B cell (primary cell): ENCODE data around the gene GMPR2. TPM values are rescaled to one million over a fixed set of nuclear protein-coding genes. Genes with fewer than 3 reads are reported as not detected.
A peak's percentile ranks its signal among the peaks of the same experiment; 100 is the strongest.

Source experiments
- ATAC-seq: fragments of 200-7000 bp; cut with Tn5 transposase; one replicate; pipeline ENCODE4 v1.10.0; 2021; ENCODE audit warnings: low read depth, mild to moderate bottlenecking, moderate number of reproducible peaks, moderate library complexity
- CTCF ChIA-PET: fragments of 350-600 bp; sonication (Branson Sonifier 250); formaldehyde crosslinking; loops from one replicate; lab custom pipeline; 2021; ENCODE audit warnings: antibody characterized with exemption, inconsistent platforms; lab: Charles Lee
- POLR2A ChIA-PET: fragments of 350-600 bp; sonication (Branson Sonifier 250); formaldehyde crosslinking; loops from one replicate; lab custom pipeline; 2021; ENCODE audit warnings: antibody characterized with exemption; lab: Charles Lee
- DNase-seq: peaks from one replicate; pipeline ENCODE4 v3.0.0; 2013
- H2AFZ ChIP-seq: 2 replicates; pipeline ENCODE4 v1.6.1; 2012; ENCODE audit warnings: mild to moderate bottlenecking, low read depth, low read length; ENCODE audit not compliant: insufficient read depth, poor library complexity, severe bottlenecking
- H3K27ac ChIP-seq, 2 donors: 1 replicate in 1 of 2; 2 replicates in 1 of 2; pipeline ENCODE4 v1.5.1; 2012 to 2013; ENCODE audit warnings: low read length in 2 of 2, mild to moderate bottlenecking in 2 of 2, moderate library complexity in 1 of 2
- H3K27me3 ChIP-seq, 4 experiments: fragments of 200-600 bp in 1 of 4; sonication (generic) in 1 of 4; replicated peaks in 1 of 4; 1 replicate in 2 of 4; 2 replicates in 2 of 4; pipeline versions ENCODE4 v1.6.1 to v1.7.0; 2013 to 2016; ENCODE audit warnings: low read length in 3 of 4, mild to moderate bottlenecking in 2 of 4, mixed read lengths in 1 of 4, moderate library complexity in 1 of 4; ENCODE audit not compliant: insufficient read depth in 4 of 4, control insufficient read depth in 3 of 4; ENCODE audit errors: control extremely low read depth in 1 of 4
- H3K36me3 ChIP-seq, 2 experiments: replicated peaks in 1 of 2; 1 replicate in 1 of 2; 2 replicates in 1 of 2; pipeline versions ENCODE4 v1.6.1 to v1.7.1; 2013; ENCODE audit warnings: low read length in 1 of 2; ENCODE audit not compliant: insufficient read depth in 2 of 2, control insufficient read depth in 1 of 2; ENCODE audit errors: control extremely low read depth in 1 of 2, extremely low read depth in 1 of 2
- H3K4me1 ChIP-seq, 2 donors: fragments of 200-600 bp in 1 of 2; sonication (generic) in 1 of 2; 1 replicate in 1 of 2; 2 replicates in 1 of 2; pipeline versions ENCODE4 v1.5.1 to v1.6.1; 2013 to 2017; ENCODE audit warnings: low read length in 2 of 2; ENCODE audit not compliant: control insufficient read depth in 2 of 2, insufficient read depth in 2 of 2
- H3K4me2 ChIP-seq: replicated peaks from 2 replicates; pipeline ENCODE3; 2012; ENCODE audit warnings: mild to moderate bottlenecking, low read depth, low read length; ENCODE audit not compliant: poor library complexity, severe bottlenecking
- H3K4me3 ChIP-seq, 5 experiments: fragments of 200-600 bp in 1 of 5; sonication (generic) in 1 of 5; 1 replicate in 3 of 5; 2 replicates in 2 of 5; pipeline versions ENCODE4 v1.5.1 to v1.7.0; 2011 to 2016; ENCODE audit warnings: low read length in 4 of 5, mild to moderate bottlenecking in 4 of 5, low read depth in 2 of 5, control low read depth in 1 of 5, moderate library complexity in 1 of 5; ENCODE audit not compliant: insufficient read depth in 1 of 5; ENCODE audit errors: control extremely low read depth in 1 of 5, extremely low read depth in 1 of 5
- H3K79me2 ChIP-seq: fragments of 200-600 bp; sonication (generic); one replicate; pipeline ENCODE4 v1.6.0; 2016; ENCODE audit warnings: low read length; ENCODE audit not compliant: control insufficient read depth, insufficient read depth
- H3K9ac ChIP-seq: fragments of 200-600 bp; sonication (generic); 2 replicates; pipeline ENCODE4 v1.6.1; 2017; ENCODE audit warnings: mild to moderate bottlenecking, low read length, moderate library complexity
- H3K9me3 ChIP-seq, 3 donors: one replicate each; pipeline versions ENCODE4 v1.6.1 to v1.7.1; 2013; ENCODE audit warnings: low read length in 2 of 3; ENCODE audit not compliant: control insufficient read depth in 2 of 3, insufficient read depth in 1 of 3; ENCODE audit errors: control extremely low read depth in 1 of 3
- H4K20me1 ChIP-seq: 2 replicates; pipeline ENCODE4 v1.6.0; 2012; ENCODE audit warnings: mild to moderate bottlenecking, low read length; ENCODE audit not compliant: insufficient read depth, control insufficient read depth, poor library complexity, severe bottlenecking
- H3K27ac Mint-ChIP-seq: one replicate; pipeline ENCODE4 v1.8.0; 2021; ENCODE audit warnings: mixed read lengths
- H3K27me3 Mint-ChIP-seq: one replicate; pipeline ENCODE4 v1.8.0; 2021; ENCODE audit warnings: mixed read lengths
- H3K4me1 Mint-ChIP-seq: one replicate; pipeline ENCODE4 v1.8.0; 2021; ENCODE audit warnings: mixed read lengths
- H3K4me3 Mint-ChIP-seq: one replicate; pipeline ENCODE4 v1.8.0; 2021; ENCODE audit warnings: mixed read lengths
- H3K9me3 Mint-ChIP-seq: one replicate; pipeline ENCODE4 v1.8.0; 2022; ENCODE audit warnings: mixed read lengths; ENCODE audit not compliant: insufficient read depth
- EZH2 ChIP-seq: IDR thresholded peaks from 2 replicates; pipeline ENCODE4 v1.6.1; 2012; ENCODE audit warnings: borderline replicate concordance, low read depth, mild to moderate bottlenecking, moderate library complexity, low read length; ENCODE audit not compliant: insufficient read depth, poor library complexity, severe bottlenecking
- WGBS: methylation state at CpG from one replicate; pipeline ENCODE4 v1.1.5; 2013; ENCODE audit warnings: missing lambda C conversion rate; ENCODE audit not compliant: insufficient coverage; 5-methylcytosine and 5-hydroxymethylcytosine counted together
- intact Hi-C: fragments of 100-400 bp; cut with micrococcal nuclease; formaldehyde crosslinking; loops from one replicate; pipeline ENCODE4 v1.10.0; 2022
- polyA plus RNA-seq: library from polyadenylated mRNA; depleted of rRNA; stranded (reverse); fragments of >200 nt; gene quantifications from 2 replicates; pipeline ENCODE4 v1.2.3, GENCODE V29; 2012
- total RNA-seq, 2 donors: library from RNA; stranded (reverse); fragments of 120-200 nt in 1 of 2; gene quantifications; 1 replicate in 1 of 2; 2 replicates in 1 of 2; pipeline versions ENCODE4 v1.2.3 to v1.2.4, GENCODE V29; 2013 to 2022
- TF ChIP-seq, protein P1 (sequence below): fragments of 200-600 bp; IDR thresholded peaks from one replicate; pipeline ENCODE4 v1.8.0; 2022; ENCODE audit warnings: antibody characterized with exemption, mild to moderate bottlenecking

GMPR2 gene
- total and polyA plus RNA-seq, 2 donors (not counting 1 experiment from before 2014, with no cell fraction given) = 39.7 to 58.7 TPM

DNA sequence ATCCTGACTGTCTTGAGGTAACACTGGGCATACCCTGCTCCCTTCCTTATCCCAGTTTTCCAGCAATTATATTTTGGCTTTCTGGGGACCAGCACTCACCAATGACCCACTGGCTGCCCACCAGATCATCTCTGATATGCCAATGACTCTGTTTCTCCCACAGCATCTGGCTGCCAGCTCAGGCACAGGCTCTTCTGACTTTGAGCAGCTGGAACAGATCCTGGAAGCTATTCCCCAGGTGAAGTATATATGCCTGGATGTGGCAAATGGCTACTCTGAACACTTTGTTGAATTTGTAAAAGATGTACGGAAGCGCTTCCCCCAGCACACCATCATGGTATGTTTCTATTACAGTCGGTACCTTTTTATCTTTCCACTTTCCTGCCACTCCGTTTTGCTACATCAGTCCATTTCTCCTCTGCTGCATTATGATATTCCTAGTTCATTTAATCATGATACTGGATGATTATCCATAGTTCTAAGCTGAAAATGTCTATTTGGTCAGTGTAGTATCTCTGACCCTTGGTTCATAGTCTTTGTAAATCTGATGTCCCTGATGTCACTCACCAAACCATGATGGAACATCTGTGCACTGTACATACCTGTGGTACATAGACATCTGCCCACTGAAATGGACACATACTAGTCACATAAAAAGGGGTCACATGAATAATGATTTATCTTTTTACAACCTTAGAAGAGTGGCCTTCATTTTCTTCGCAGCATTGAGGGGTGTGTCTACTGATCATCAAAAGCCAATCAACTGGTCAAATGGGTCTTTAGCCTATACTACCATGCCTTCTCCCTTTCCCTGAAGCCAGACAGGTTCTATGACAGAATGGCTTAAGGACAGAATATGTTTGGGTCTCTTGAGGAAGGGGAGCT is 3.3 kb downstream of the GMPR2 start:
- no peak for DNase-seq
- Histone ChIP-seq H3K9ac (no peak overlapping the region), H3K4me2 (no peak overlapping the region), H3K36me3 (peaks cover 2 to 61% of the 10 kb centered on the region in 2 experiments), H3K4me1 (peaks cover 40 to 44% of the 10 kb centered on the region in 2 donors), H3K79me2 (peaks cover 64% of the 10 kb centered on the region), H2AFZ (no peak overlapping the region), H4K20me1 (peaks cover 38% of the 10 kb centered on the region), H3K27ac (peak overlapping the region in 1 of 2 donors; percentile 41), H3K4me3 (no peak overlapping the region), H3K9me3 (no peaks in the 10 kb centered on the region), H3K27me3 (no peaks in the 10 kb centered on the region)
- ChIA-PET POLR2A (interaction anchor here (0.5 kb wide), 1 partner anchor 85 kb away, joined by 3 read pairs; no protein-coding TSS in a partner anchor), CTCF (interaction anchor here (1.4 to 3.2 kb wide), 4 partner anchors 20 to 196 kb away, joined by 5 to 10 read pairs (median 7); partner anchors contain the start of gene MDP1)
- Mint-ChIP-seq H3K27me3 (no peaks in the 10 kb centered on the region), H3K27ac (peak overlapping the region; percentile 0), H3K4me3 (no peak overlapping the region), H3K9me3 (no peaks in the 10 kb centered on the region), H3K4me1 (peaks cover 81% of the 10 kb centered on the region)
- no CpG with 5 or more reads among the region's 5 CpGs for WGBS
- intact Hi-C loops = no loop called here
- ATAC-seq = no peak
- TF ChIP-seq, protein P1, sequence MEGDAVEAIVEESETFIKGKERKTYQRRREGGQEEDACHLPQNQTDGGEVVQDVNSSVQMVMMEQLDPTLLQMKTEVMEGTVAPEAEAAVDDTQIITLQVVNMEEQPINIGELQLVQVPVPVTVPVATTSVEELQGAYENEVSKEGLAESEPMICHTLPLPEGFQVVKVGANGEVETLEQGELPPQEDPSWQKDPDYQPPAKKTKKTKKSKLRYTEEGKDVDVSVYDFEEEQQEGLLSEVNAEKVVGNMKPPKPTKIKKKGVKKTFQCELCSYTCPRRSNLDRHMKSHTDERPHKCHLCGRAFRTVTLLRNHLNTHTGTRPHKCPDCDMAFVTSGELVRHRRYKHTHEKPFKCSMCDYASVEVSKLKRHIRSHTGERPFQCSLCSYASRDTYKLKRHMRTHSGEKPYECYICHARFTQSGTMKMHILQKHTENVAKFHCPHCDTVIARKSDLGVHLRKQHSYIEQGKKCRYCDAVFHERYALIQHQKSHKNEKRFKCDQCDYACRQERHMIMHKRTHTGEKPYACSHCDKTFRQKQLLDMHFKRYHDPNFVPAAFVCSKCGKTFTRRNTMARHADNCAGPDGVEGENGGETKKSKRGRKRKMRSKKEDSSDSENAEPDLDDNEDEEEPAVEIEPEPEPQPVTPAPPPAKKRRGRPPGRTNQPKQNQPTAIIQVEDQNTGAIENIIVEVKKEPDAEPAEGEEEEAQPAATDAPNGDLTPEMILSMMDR = no peak
- TF ChIP-seq EZH2 = no peak
